HL-60/S4 (cell line): ENCODE data around the gene NFYC.

Source experiments
- in situ Hi-C: fragments of 300-500 bp; cut with MboI; formaldehyde crosslinking; loops from 2 replicates; pipeline ENCODE4 v1.14.3; 2022; ENCODE audit warnings: low sequenced_read_pairs

Gene NFYC

GRCh38 chr1:40794974-40795715, 103.6 kb downstream of the NFYC start:
- in situ Hi-C loops = no loop called here

GRCh38 chr1:40795811-40796586, 104.5 kb downstream of the NFYC start:
- in situ Hi-C loops = no loop called here

- in situ Hi-C loops = no loop called here
Observed at GRCh38 chr1:40796939-40797667, 105.6 kb downstream of the NFYC start.

GRCh38 chr1:40797668-40798010, 106.1 kb downstream of the NFYC start:
- in situ Hi-C loops = no loop called here

GRCh38 chr1:40798366-40799281, 107.1 kb downstream of the NFYC start:
- in situ Hi-C loops = no loop called here

GRCh38 chr1:40799351-40799867, 107.9 kb downstream of the NFYC start:
- in situ Hi-C loops = no loop called here

GRCh38 chr1:40801742-40802077, 110.2 kb downstream of the NFYC start:
- in situ Hi-C loops = no loop called here

GRCh38 chr1:40802078-40802741, 110.7 kb downstream of the NFYC start:
- in situ Hi-C loops = no loop called here

GRCh38 chr1:40802742-40803113, 111.2 kb downstream of the NFYC start:
- in situ Hi-C loops = no loop called here

- in situ Hi-C loops = no loop called here
Observed at GRCh38 chr1:40803447-40803846, 111.9 kb downstream of the NFYC start.

- in situ Hi-C loops = no loop called here
Observed at GRCh38 chr1:40803902-40804301, 112.4 kb downstream of the NFYC start.

GRCh38 chr1:40806240-40806639, 114.7 kb downstream of the NFYC start:
- in situ Hi-C loops = no loop called here

GRCh38 chr1:40806731-40807695, 115.5 kb downstream of the NFYC start:
- in situ Hi-C loops = no loop called here

GRCh38 chr1:40808002-40808401, 116.5 kb downstream of the NFYC start:
- in situ Hi-C loops = no loop called here

- in situ Hi-C loops = no loop called here
Observed at GRCh38 chr1:40808444-40808843, 116.9 kb downstream of the NFYC start.

- in situ Hi-C loops = no loop called here
Observed at GRCh38 chr1:40808909-40809308, 117.4 kb downstream of the NFYC start.

- in situ Hi-C loops = no loop called here
Observed at GRCh38 chr1:40810927-40811326, 119.4 kb downstream of the NFYC start.

- in situ Hi-C loops = no loop called here
Observed at GRCh38 chr1:40815420-40815819, 123.9 kb downstream of the NFYC start.

- in situ Hi-C loops = no loop called here
Observed at GRCh38 chr1:40817791-40818263, 126.3 kb downstream of the NFYC start.
